DMS153 (cell line): ENCODE data around the gene CCL23.

ENCODE experiments used
- DNase-seq: peaks from one replicate; lab custom pipeline; 2025; lab: John Stamatoyannopoulos, UW

Gene CCL23

GRCh38 chr17:35969558-35970380 lies 48.0 kb downstream of the CCL23 start:
- DNase-seq: peak; percentile 56

- no peak for DNase-seq
Measured at GRCh38 chr17:35968520-35969054, 49.2 kb downstream of the CCL23 start.

- DNase-seq: no peak
Measured at GRCh38 chr17:35965272-35965671, 52.5 kb downstream of the CCL23 start.

GRCh38 chr17:35963663-35964062 lies 54.1 kb downstream of the CCL23 start:
- no peak for DNase-seq
